ENCODE data around the gene ELMO1.
A peak's percentile ranks its signal among the peaks of the same experiment; 100 is the strongest.

ELMO1 gene

DNA sequence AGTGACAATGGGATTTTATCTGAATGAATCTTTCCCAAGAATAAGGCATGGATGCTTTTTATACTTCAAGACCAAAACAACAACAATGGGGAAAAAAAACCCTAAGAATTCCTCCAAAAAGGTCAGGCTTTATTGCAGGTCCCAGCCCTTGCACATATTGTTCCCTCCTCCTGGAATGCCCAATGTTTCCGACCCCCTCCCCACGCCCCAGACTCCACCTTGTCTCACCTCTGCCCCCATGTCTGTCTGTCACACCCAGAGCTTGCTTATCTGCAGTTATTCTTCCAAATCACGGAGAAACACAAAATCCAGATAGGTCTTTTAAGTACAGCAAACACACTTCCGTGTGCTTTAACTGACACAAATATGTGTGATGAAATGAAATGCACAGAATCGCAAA, 43.5 kb downstream of the ELMO1 start:
- DNase-seq, result no peak

DNA sequence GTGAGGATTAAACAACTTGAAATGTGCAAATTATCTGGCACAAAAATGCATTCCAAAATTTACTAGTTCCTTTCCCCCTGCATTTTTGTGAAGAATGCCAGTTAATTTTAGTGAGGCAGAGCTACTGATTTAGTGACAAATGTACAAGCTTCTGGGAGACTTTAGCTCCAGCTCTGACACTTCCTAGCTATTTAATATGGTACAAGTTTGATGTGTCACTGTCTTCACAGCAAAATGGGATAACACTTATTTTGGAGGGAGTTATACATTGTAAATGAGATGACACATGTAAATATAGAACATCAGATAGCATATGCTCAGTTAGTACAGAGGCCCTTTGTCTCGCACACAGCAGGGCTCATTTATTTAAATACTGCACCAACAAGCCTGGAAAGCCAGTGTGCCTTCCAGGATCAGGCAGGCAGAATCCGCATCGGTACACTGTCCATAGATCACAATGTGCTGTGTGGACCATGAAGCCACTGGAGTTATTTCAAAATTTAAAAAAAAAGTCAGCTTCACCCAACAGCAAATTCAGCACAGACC, 48.7 kb downstream of the ELMO1 start:
- DNase-seq, result no peak

DNA sequence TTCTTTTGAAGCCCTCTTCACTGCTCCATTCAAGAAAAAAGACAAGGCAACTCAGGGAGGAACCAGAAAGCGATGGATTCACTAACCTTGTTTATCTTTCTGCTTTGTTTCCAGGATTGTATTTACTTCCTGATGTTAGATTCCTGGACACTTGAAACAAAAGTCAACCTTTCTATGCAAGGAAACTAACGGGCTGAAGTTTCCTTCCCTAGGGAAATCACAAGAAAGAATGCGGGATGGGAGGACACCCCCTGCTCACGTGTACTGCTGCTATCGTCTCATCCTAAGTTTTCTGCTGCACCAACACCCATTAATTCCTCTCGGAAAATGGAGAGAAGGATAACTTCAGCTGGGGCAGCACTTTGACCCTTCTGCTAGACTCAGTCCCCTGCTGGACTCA, 50.3 kb downstream of the ELMO1 start:
- DNase-seq, result no peak

- DNase-seq, result no peak
Observed at GRCh38 chr7:37395618-37396259, 52.9 kb downstream of the ELMO1 start.

GRCh38 chr7:37394158-37394557, 54.5 kb downstream of the ELMO1 start:
- DNase-seq, result no peak

- no peak for DNase-seq
Observed at GRCh38 chr7:37393476-37393875, 55.2 kb downstream of the ELMO1 start.

- no peak for DNase-seq
Observed at GRCh38 chr7:37392673-37393017, 56.0 kb downstream of the ELMO1 start.

DNA sequence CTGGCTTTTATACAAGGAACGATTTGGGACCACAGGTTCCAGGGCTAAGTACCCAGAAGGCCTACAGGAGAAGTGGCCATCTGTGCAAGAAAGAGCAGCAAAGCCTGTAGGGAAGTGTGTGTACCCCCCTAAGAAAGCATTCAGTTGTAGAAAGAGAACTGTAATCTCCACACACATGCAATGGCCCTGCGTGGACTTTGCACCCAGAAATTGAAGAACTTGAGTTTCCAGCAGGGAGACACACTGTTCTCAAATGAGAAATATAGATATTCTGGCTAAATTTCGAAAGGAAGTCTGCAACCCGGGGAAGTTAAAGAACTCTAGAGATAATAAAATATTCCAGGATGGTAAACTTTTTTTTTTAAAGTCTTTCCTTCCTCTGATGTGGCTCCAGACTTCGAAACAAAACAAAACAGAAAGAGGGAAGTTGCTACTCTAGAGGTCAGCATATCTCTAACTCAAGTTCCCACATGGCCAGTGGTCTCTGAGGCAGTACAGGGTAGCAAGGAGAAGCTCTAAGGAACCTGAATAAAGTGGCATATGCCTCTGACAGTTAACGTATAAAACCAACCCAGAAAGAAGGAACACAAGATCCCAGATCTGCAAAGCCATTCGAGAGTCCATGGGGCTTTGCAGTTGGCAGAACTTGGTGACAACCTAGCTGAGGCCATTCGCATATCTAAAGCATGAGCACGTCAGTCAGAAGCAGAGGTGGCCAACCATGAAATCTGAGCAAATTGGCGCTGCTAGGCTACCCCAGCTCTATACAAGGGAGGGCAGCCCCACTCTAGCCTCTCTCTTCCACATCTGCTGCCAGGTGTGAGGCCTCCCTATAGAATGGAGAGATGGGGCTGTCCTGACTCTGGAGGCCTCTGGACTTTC, 56.6 kb downstream of the ELMO1 start:
- no peak for DNase-seq

DNA sequence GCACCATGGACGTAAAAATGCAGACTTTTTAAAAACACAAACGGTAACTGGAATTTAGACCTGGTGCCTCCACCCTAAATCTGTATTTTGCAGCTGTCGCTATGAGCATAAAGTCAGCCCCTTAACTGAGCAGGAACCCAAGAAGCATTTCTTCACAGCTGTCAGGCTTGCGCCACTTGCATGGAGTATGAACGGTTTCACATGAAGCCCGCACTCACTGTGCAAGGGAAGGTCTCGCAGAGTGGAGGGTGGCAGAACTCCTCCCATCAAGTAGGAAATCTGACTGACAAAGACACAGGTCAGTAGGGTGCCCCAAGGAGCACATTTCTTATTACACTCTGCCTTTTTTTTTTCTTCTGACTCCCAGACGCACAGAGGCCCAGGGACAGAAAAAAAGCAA, 58.5 kb downstream of the ELMO1 start:
- peak in 1 of 2 donors; percentile 13 for DNase-seq

- no peak for DNase-seq
Observed at GRCh38 chr7:37388811-37389210, 59.9 kb downstream of the ELMO1 start.

GRCh38 chr7:37385787-37386186, 62.9 kb downstream of the ELMO1 start:
- peak in 1 of 2 donors; percentile 29 for DNase-seq

GRCh38 chr7:37382546-37383088, 66.0 kb downstream of the ELMO1 start:
- no peak for DNase-seq

- no peak for DNase-seq
Observed at GRCh38 chr7:37380831-37381230, 67.8 kb downstream of the ELMO1 start.

DNA sequence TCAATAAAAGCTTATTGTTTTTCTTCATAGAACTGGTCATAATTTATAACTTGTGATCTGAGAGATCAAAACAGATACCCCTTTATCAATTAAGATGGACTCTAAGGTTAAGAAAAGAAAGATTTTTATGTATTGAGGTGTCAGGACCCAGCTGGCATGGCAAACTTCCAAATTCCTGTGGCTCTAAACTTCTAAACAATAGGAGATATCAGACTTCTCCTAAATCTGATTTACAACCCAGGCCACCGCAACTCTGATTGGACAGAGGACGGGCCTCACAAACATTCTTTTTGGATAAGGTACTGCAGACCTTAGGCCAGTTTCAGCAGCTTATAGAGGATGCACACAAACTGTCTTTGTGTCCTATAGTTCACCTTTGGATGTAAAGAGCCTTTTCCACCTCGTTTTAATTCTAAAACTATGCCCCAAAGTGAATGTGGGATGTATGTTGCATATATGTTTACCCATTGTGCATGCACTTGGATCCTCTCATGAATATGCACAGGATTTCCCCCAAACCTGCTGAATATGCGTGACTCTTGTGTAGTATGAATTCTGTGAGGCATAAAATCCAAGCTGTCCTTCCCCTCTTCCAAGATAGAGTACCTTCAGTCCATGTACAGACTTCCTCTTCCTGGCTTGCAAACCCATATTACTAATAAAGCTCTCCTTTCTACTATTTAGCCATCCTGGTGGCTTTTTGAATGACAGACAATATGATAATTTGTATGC, 69.0 kb downstream of the ELMO1 start:
- DNase-seq, result no peak

DNA sequence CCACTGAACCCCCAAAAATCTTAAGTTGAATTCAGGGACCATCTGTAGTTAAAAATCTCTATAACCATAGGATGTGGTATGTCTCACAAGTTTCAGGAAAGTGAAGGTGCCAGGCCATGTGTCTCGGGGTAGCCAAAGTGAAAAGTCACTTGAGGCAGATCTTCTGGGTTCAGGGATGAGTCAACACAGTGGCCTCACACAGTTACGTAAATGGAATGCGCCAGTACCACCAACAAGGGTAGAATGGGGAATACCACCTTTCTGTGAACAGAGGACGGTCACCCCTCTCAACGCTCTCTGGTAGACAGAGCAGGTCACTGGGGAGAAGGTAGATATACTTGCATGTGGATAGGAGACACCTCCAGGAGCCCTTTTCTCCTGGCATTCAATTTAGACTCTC, 71.4 kb downstream of the ELMO1 start:
- no peak for DNase-seq

- DNase-seq, result no peak
Observed at GRCh38 chr7:37376386-37376785, 72.3 kb downstream of the ELMO1 start.

GRCh38 chr7:37372750-37373149, 75.9 kb downstream of the ELMO1 start:
- no peak for DNase-seq

DNA sequence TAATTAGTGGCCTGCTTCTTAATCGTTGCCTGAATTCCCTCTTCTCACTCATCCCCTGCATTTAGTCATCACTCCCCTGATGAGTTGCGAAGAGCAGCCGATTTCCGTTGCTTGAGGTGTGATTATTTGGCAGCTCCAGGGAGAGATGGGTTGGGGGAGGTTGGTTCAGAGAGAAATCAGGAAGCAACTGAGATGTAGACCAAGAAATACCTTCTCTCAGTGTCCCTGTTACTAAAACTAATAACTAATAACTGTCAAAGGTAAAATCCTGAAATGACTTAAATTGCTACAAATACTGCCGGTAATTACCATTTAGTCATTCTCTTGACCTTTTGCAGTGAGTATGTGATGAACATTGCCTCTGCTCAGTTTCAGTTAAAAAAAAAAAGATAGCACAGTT, 76.9 kb downstream of the ELMO1 start:
- no peak for DNase-seq

GRCh38 chr7:37369906-37370305, 78.8 kb downstream of the ELMO1 start:
- no peak for DNase-seq

GRCh38 chr7:37368540-37368939, 80.1 kb downstream of the ELMO1 start:
- DNase-seq, result no peak

- DNase-seq, result no peak
Observed at GRCh38 chr7:37367010-37367409, 81.7 kb downstream of the ELMO1 start.

- DNase-seq, result no peak
Observed at GRCh38 chr7:37366445-37366844, 82.2 kb downstream of the ELMO1 start.

DNA sequence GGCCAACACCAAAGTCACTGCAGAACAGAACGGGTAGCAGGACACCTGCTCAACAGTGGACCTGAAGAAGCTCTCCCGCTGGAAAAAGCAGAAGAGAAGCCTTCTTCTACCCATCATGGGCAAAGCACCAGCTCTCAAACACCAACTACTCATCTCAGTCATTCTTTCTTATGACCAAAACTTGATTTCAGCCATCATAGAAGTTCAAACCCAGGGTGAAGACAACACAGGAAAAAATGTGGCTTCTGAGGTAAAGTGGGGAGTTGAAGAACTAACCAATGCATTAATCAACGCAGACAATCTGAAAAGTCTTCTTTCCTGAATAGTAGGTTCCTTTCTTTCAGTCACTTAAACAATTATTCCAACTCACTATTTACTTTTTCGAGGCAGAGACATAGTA, 83.3 kb downstream of the ELMO1 start:
- DNase-seq, result no peak

All from CD4-positive, alpha-beta T cell treated with Interleukin-4 for 1 hour (primary cell).